Vagina (tissue), 2 donors: Measurements from ENCODE around the gene OGDH. TPM values are rescaled to one million over a fixed set of nuclear protein-coding genes. Genes with fewer than 3 reads are reported as not detected.

Source experiments
- DNase-seq, 2 donors: peaks; one replicate each; pipeline ENCODE4 v3.0.0-alpha.2; 2017; ENCODE audit errors: extremely low spot score in 2 of 2
- H3K27ac ChIP-seq: fragments of 200-600 bp; sonication (generic); one replicate; pipeline ENCODE4 v1.5.1; 2019
- H3K27me3 ChIP-seq: fragments of 200-600 bp; sonication (generic); one replicate; pipeline ENCODE4 v1.5.1; 2019
- H3K36me3 ChIP-seq, 2 donors: fragments of 200-600 bp; sonication (generic); one replicate each; pipeline ENCODE4 v1.5.1; 2017 to 2019
- H3K4me1 ChIP-seq: fragments of 200-600 bp; sonication (generic); one replicate; pipeline ENCODE4 v1.5.1; 2019
- H3K4me3 ChIP-seq, 2 donors: fragments of 200-600 bp; sonication (generic); 1 replicate in 1 of 2; 2 replicates in 1 of 2; pipeline ENCODE4 v1.5.1; 2016 to 2019
- H3K9me3 ChIP-seq: fragments of 200-600 bp; sonication (generic); one replicate; pipeline ENCODE4 v1.5.1; 2019
- CTCF ChIP-seq, 3 experiments: fragments of 450-650 bp in 2 of 3; fragments of 200-600 bp in 1 of 3; sonication (generic) in 1 of 3; IDR thresholded peaks; one replicate each; pipeline ENCODE4 v1.5.1; 2017 to 2019; ENCODE audit warnings: antibody characterized with exemption in 3 of 3, mild to moderate bottlenecking in 2 of 3, moderate library complexity in 2 of 3
- POLR2A ChIP-seq, 2 donors: fragments of 450-650 bp; IDR thresholded peaks; one replicate each; pipeline ENCODE4 v1.6.1; 2017; ENCODE audit warnings: antibody characterized with exemption in 2 of 2, mild to moderate bottlenecking in 2 of 2, moderate library complexity in 2 of 2
- POLR2AphosphoS5 ChIP-seq, 2 donors: sonication (generic); formaldehyde crosslinking; IDR thresholded peaks; one replicate each; pipeline ENCODE4 v1.9.0; 2017; ENCODE audit warnings: antibody characterized with exemption in 2 of 2, mild to moderate bottlenecking in 2 of 2, low read depth in 1 of 2; ENCODE audit not compliant: insufficient read depth in 1 of 2
- intact Hi-C: fragments of 100-400 bp; cut with DNase I; formaldehyde crosslinking; loops from one replicate; pipeline ENCODE4 v1.15.1; 2023
- total RNA-seq: library from RNA; depleted of rRNA; stranded (reverse); fragments of >200 nt; gene quantifications from one replicate; pipeline ENCODE4 v1.2.3, GENCODE V29; 2016

Gene OGDH
- total RNA-seq, 1 donor from 2014 or later: 80.0 TPM

DNA sequence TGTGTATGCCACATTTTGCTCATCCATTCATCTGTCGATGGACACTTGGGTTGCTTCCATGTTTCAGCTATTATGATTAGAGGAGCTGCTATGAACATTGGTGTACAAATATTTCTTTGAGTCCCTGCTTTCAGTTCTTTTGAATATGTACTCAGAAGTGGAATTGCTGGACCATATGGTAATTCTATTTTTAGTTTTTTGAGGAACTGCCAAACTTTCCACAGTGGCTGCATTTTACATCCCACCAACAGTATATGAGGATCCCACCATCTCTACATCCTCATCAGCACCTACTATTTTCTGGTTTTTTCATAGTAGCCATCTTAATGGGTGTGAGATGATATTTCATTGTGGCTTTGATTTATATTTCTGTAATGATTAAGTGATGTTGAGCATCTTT, 97.5 kb downstream of the OGDH start:
- Histone ChIP-seq H3K27ac (no peak overlapping the region), H3K4me1 (no peaks in the 10 kb centered on the region), H3K36me3 (peaks cover 3 to 42% of the 10 kb centered on the region in 2 donors), H3K4me3 (no peak overlapping the region), H3K27me3 (no peaks in the 10 kb centered on the region), H3K9me3 (no peaks in the 10 kb centered on the region)
- TF ChIP-seq POLR2AphosphoS5 (IDR thresholded peaks at IDR 0.05; ENCODE audit: insufficient read depth in 1 of 2, low read depth in 1 of 2) (no peak), CTCF (IDR thresholded peaks at IDR 0.05) (no peak), POLR2A (IDR thresholded peaks at IDR 0.05) (no peak)
- DNase-seq: no peak
- intact Hi-C loops: no loop called here

DNA sequence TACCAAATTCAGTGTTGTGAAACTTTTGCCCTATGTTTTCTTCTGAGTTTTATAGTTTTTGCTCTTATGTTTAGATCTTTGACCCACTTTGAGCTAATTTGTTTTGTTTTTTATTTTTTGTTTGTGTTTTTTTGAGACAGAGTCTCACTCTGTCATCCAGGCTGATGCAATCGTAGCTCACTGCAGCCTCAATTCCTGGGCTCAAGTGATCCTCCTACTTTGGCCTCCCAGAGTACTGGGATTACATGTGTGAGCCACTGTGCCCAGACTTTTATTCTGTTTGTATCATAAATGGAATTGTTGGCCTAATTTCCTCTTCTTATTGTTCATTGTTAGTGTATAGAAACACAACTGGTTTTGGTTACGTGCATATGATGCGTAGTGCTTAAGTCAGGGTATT, 99.0 kb downstream of the OGDH start:
- Histone ChIP-seq H3K27me3 (no peaks in the 10 kb centered on the region), H3K4me3 (no peak overlapping the region), H3K36me3 (peaks cover 3 to 38% of the 10 kb centered on the region in 2 donors), H3K4me1 (no peaks in the 10 kb centered on the region), H3K27ac (no peak overlapping the region), H3K9me3 (no peaks in the 10 kb centered on the region)
- TF ChIP-seq POLR2AphosphoS5 (IDR thresholded peaks at IDR 0.05; ENCODE audit: insufficient read depth in 1 of 2, low read depth in 1 of 2): no peak
- no peak for TF ChIP-seq POLR2A (IDR thresholded peaks at IDR 0.05)
- TF ChIP-seq CTCF (IDR thresholded peaks at IDR 0.05): no peak
- DNase-seq: no peak
- intact Hi-C loops: no loop called here

DNA sequence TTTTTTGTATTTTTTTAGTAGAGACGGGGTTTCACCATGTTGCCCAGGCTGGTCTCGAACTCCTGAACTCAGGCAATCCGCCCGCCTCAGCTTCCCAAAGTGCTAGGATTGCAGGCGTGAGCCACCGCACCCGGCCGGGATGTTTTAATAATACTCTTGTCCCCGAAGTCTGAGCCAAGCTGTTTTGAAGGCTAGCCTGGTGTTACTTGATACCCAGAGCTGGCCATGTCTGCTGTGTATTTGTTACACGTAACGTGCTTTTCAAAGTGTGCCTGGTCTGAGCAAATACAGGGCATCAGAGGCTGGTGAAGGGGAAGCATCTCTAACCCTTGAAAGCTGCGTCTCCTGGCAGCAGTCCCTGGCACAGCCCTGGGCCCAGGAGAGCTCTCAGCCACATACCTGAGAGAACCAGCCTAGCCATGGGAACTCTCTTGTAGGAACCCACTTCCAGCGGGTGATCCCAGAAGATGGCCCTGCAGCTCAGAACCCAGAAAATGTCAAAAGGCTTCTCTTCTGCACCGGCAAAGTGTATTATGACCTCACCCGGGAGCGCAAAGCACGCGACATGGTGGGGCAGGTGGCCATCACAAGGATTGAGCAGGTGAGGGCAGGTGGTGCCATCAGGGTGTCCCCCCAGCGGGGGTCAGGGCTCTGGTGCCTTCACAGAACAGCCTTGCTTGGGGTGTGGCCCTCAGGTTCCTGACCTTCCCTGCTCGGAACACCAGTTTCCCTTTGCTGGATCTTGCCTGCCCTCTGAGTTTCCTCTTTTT, 100.5 kb downstream of the OGDH start:
- Histone ChIP-seq H3K9me3 (no peaks in the 10 kb centered on the region), H3K27me3 (no peaks in the 10 kb centered on the region), H3K27ac (no peak overlapping the region), H3K36me3 (peaks cover 0 to 30% of the 10 kb centered on the region in 2 donors), H3K4me3 (no peak overlapping the region), H3K4me1 (no peaks in the 10 kb centered on the region)
- DNase-seq: no peak
- intact Hi-C loops: no loop called here
- TF ChIP-seq POLR2AphosphoS5 (IDR thresholded peaks at IDR 0.05; ENCODE audit: insufficient read depth in 1 of 2, low read depth in 1 of 2): no peak
- no peak for TF ChIP-seq CTCF (IDR thresholded peaks at IDR 0.05)
- TF ChIP-seq POLR2A (IDR thresholded peaks at IDR 0.05): no peak

- Histone ChIP-seq H3K27ac (no peak overlapping the region), H3K4me3 (no peak overlapping the region), H3K27me3 (no peaks in the 10 kb centered on the region), H3K9me3 (no peaks in the 10 kb centered on the region), H3K4me1 (no peaks in the 10 kb centered on the region), H3K36me3 (peaks cover 0 to 30% of the 10 kb centered on the region in 2 donors)
- intact Hi-C loops: no loop called here
- DNase-seq: no peak
- TF ChIP-seq POLR2A (IDR thresholded peaks at IDR 0.05) (no peak), CTCF (IDR thresholded peaks at IDR 0.05) (no peak), POLR2AphosphoS5 (IDR thresholded peaks at IDR 0.05; ENCODE audit: insufficient read depth in 1 of 2, low read depth in 1 of 2) (no peak)
Observed at GRCh38 chr7:44707558-44708230, 101.3 kb downstream of the OGDH start.
